H9 (cell line): ENCODE data around the gene ADAMTS17. TPM values are rescaled to one million over a fixed set of nuclear protein-coding genes. Genes with fewer than 3 reads are reported as not detected.
"Not testable (repeated sequence)": the region's sequence is repeated elsewhere in the genome, so short reads cannot be mapped to it uniquely, and the experiment has no call there.

Source experiments
- DNase-seq: peaks from one replicate; pipeline ENCODE4 v3.0.0-alpha.2; 2017
- H2AFZ ChIP-seq: one replicate; pipeline ENCODE4 v1.6.1; 2013; ENCODE audit warnings: mild to moderate bottlenecking, low read length, control low read depth, moderate library complexity
- H2AK5ac ChIP-seq: 2 replicates; pipeline ENCODE4 v1.6.1; 2013; ENCODE audit warnings: low read length, control low read depth, mixed read lengths; ENCODE audit not compliant: insufficient read length
- H2BK120ac ChIP-seq: one replicate; pipeline ENCODE4 v1.6.1; 2013; ENCODE audit warnings: low read depth, mild to moderate bottlenecking, low read length, control low read depth, inconsistent platforms; ENCODE audit not compliant: poor library complexity, severe bottlenecking
- H2BK12ac ChIP-seq: 2 replicates; pipeline ENCODE4 v1.6.1; 2013; ENCODE audit warnings: low read length, control low read depth, mixed read lengths, low read depth; ENCODE audit not compliant: insufficient read length
- H2BK15ac ChIP-seq: 2 replicates; pipeline ENCODE4 v1.6.1; 2013; ENCODE audit warnings: low read depth, low read length, control low read depth
- H2BK20ac ChIP-seq: one replicate; pipeline ENCODE4 v1.6.1; 2013; ENCODE audit warnings: low read depth, mild to moderate bottlenecking, low read length, control low read depth, inconsistent platforms; ENCODE audit not compliant: poor library complexity, severe bottlenecking
- H2BK5ac ChIP-seq: 2 replicates; pipeline ENCODE4 v1.6.1; 2013; ENCODE audit warnings: low read length, control low read depth, mixed read lengths; ENCODE audit not compliant: insufficient read length
- H3K14ac ChIP-seq: 2 replicates; pipeline ENCODE4 v1.6.1; 2013; ENCODE audit warnings: low read length, control low read depth; ENCODE audit not compliant: insufficient read depth
- H3K18ac ChIP-seq: 2 replicates; pipeline ENCODE4 v1.6.1; 2013; ENCODE audit warnings: low read depth, mild to moderate bottlenecking, mixed read lengths, low read length, control low read depth; ENCODE audit not compliant: insufficient read length
- H3K23ac ChIP-seq: 2 replicates; pipeline ENCODE4 v1.6.1; 2013; ENCODE audit warnings: low read length, control low read depth, mixed read lengths, low read depth; ENCODE audit not compliant: insufficient read length
- H3K23me2 ChIP-seq: 2 replicates; pipeline ENCODE4 v1.6.1; 2013; ENCODE audit warnings: low read depth, mild to moderate bottlenecking, mixed read lengths, low read length, control low read depth; ENCODE audit not compliant: insufficient read length, poor library complexity, severe bottlenecking
- H3K27ac ChIP-seq: 2 replicates; pipeline ENCODE4 v1.5.1; 2013; ENCODE audit warnings: low read length, control low read depth, mixed read lengths, low read depth; ENCODE audit not compliant: insufficient read length
- H3K27me3 ChIP-seq: 2 replicates; pipeline ENCODE4 v1.6.1; 2013; ENCODE audit warnings: low read length, control low read depth, inconsistent platforms; ENCODE audit not compliant: insufficient read depth
- H3K4ac ChIP-seq: 2 replicates; pipeline ENCODE4 v1.6.1; 2013; ENCODE audit warnings: low read depth, mild to moderate bottlenecking, control low read depth, inconsistent platforms, low read length, moderate library complexity
- H3K4me1 ChIP-seq: 2 replicates; pipeline ENCODE4 v1.6.1; 2013; ENCODE audit warnings: low read length, control low read depth, inconsistent platforms; ENCODE audit not compliant: insufficient read depth
- H3K4me2 ChIP-seq: 2 replicates; pipeline ENCODE4 v1.6.1; 2013; ENCODE audit warnings: low read length, control low read depth, mixed read lengths; ENCODE audit not compliant: insufficient read length, insufficient read depth
- H3K56ac ChIP-seq: 2 replicates; pipeline ENCODE4 v1.6.1; 2013; ENCODE audit warnings: low read depth, mild to moderate bottlenecking, mixed read lengths, low read length, control low read depth; ENCODE audit not compliant: insufficient read length
- H3K79me1 ChIP-seq: 2 replicates; pipeline ENCODE4 v1.6.1; 2013; ENCODE audit warnings: low read depth, mild to moderate bottlenecking, moderate library complexity, low read length, control low read depth, inconsistent platforms; ENCODE audit not compliant: insufficient read depth, poor library complexity, severe bottlenecking
- H3K79me2 ChIP-seq: 2 replicates; pipeline ENCODE4 v1.6.1; 2013; ENCODE audit warnings: low read length, control low read depth, inconsistent platforms; ENCODE audit not compliant: insufficient read depth
- H3K9ac ChIP-seq: 2 replicates; pipeline ENCODE4 v1.6.1; 2013; ENCODE audit warnings: low read length, control low read depth, mixed read lengths; ENCODE audit not compliant: insufficient read length; ENCODE audit errors: extremely low read depth
- H3K9me3 ChIP-seq: one replicate; pipeline ENCODE4 v1.6.1; 2013; ENCODE audit warnings: low read depth, low read length, inconsistent platforms; ENCODE audit not compliant: control insufficient read depth
- H3T11ph ChIP-seq: one replicate; pipeline ENCODE4 v1.6.1; 2013; ENCODE audit warnings: mild to moderate bottlenecking, low read length, control low read depth, inconsistent platforms
- H4K20me1 ChIP-seq: one replicate; pipeline ENCODE4 v1.6.1; 2013; ENCODE audit not compliant: control insufficient read depth, insufficient read length, insufficient read depth
- H4K5ac ChIP-seq: 2 replicates; pipeline ENCODE4 v1.6.1; 2013; ENCODE audit warnings: low read depth, mild to moderate bottlenecking, mixed read lengths, low read length, control low read depth; ENCODE audit not compliant: insufficient read length
- H4K8ac ChIP-seq: replicated peaks from 2 replicates; pipeline ENCODE4 v1.6.1; 2013; ENCODE audit warnings: low read length, control low read depth, mixed read lengths, low read depth; ENCODE audit not compliant: insufficient read length
- H4K91ac ChIP-seq: 2 replicates; pipeline ENCODE4 v1.6.1; 2013; ENCODE audit warnings: low read depth, mild to moderate bottlenecking, moderate library complexity, mixed read lengths, low read length, control low read depth; ENCODE audit not compliant: insufficient read length
- H3K27ac Mint-ChIP-seq, 3 experiments: 2 replicates in 2 of 3; 3 replicates in 1 of 3; pipeline ENCODE4 v1.8.0; 2020 to 2021; ENCODE audit warnings: mixed read lengths in 3 of 3, mild to moderate bottlenecking in 1 of 3, moderate library complexity in 1 of 3
- H3K27me3 Mint-ChIP-seq: 2 replicates; pipeline ENCODE4 v1.8.0; 2021; ENCODE audit warnings: low read depth, mild to moderate bottlenecking, moderate library complexity, mixed read lengths
- H3K36me3 Mint-ChIP-seq, 3 experiments: 2 replicates in 2 of 3; 3 replicates in 1 of 3; pipeline ENCODE4 v1.8.0; 2020 to 2021; ENCODE audit warnings: low read depth in 3 of 3, mixed read lengths in 3 of 3; ENCODE audit not compliant: insufficient read depth in 1 of 3
- H3K4me1 Mint-ChIP-seq, 2 experiments: 2 replicates each; pipeline ENCODE4 v1.8.0; 2020; ENCODE audit warnings: mixed read lengths in 2 of 2
- H3K4me3 Mint-ChIP-seq, 2 experiments: 2 replicates in 1 of 2; 3 replicates in 1 of 2; pipeline ENCODE4 v1.8.0; 2020 to 2021; ENCODE audit warnings: mild to moderate bottlenecking in 2 of 2, mixed read lengths in 2 of 2, moderate library complexity in 1 of 2
- H3K9me3 Mint-ChIP-seq, 2 experiments: 2 replicates in 1 of 2; 3 replicates in 1 of 2; pipeline ENCODE4 v1.8.0; 2020; ENCODE audit warnings: mild to moderate bottlenecking in 2 of 2, mixed read lengths in 2 of 2, moderate library complexity in 1 of 2
- CTCF ChIP-seq: fragments of 200-600 bp; sonication (generic); conservative IDR thresholded peaks from 3 replicates; pipeline ENCODE4 v1.8.0; 2021; ENCODE audit warnings: antibody characterized with exemption, mild to moderate bottlenecking
- WGBS: extraction: QIAGEN DNeasy Blood & Tissue Kit; methylation state at CpG from one replicate; pipeline ENCODE4 v1.1.7; 2013; ENCODE audit warnings: missing lambda C conversion rate, low lambda C conversion rate, mixed read lengths; ENCODE audit not compliant: insufficient read length; ENCODE audit errors: extremely low coverage; 5-methylcytosine and 5-hydroxymethylcytosine counted together
- total RNA-seq: library from RNA; stranded (reverse); gene quantifications from 2 replicates; pipeline ENCODE4 v1.2.1, GENCODE V29; 2021

Gene ADAMTS17
- total RNA-seq, 1 experiment from 2014 or later = 2.9 TPM

DNA sequence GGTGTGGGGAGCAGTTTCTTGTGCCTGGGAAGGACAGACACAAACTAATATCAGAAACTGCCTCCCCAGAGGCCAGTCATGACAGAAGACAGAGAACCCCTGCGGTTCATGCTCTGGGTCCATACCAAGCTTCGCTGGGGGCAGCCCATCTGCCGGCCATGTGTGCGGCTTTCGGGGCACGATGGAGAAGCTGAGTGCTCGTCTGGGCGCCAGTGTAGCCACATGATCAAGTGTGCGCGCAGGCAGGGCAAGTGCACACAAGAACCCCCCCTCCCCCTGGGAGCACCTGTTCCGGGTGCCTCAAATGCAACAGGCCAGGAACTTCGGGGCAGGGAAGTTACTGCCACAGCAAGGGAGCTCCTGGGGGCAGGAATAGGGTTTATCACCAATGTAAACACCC, 1.8 kb downstream of the ADAMTS17 start:
- H3K9ac ChIP-seq = no peak overlapping the region
- no peak overlapping the region for H2BK5ac ChIP-seq
- H3K27ac Mint-ChIP-seq = no peak overlapping the region

DNA sequence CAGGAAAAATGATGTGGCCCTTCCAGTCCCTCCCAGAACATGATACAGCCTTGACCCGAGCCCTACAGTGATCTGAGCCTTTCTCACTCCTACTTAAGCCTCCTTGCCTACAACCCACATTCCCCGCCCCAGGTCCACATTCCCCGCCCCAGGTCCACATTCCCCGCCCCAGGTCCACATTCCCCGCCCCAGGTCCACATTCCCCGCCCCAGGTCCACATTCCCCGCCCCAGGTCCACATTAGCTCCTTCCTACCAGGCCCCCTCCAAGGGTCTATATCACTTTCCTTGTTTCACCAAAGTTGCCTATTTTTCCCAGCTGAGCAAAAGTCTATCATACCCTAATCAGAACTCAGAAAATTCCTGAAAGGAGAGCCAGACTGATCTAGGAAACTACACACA, 2.3 kb downstream of the ADAMTS17 start:
- no CpG with 5 or more reads among the region's 7 CpGs for WGBS
- not testable (repeated sequence) for H3K4ac ChIP-seq, H3K23ac ChIP-seq, H2BK20ac ChIP-seq, H2BK5ac ChIP-seq, H4K20me1 ChIP-seq, H3K9me3 ChIP-seq, H2BK120ac ChIP-seq, H3K56ac ChIP-seq, H3K23me2 ChIP-seq, H2BK12ac ChIP-seq, H3K9ac ChIP-seq, H3K14ac ChIP-seq, H4K91ac ChIP-seq, H3K9me3 Mint-ChIP-seq, H2AFZ ChIP-seq, DNase-seq, H3K27ac Mint-ChIP-seq, H3K79me1 ChIP-seq, H3K4me2 ChIP-seq, H4K8ac ChIP-seq, H2AK5ac ChIP-seq, H2BK15ac ChIP-seq, H3K36me3 Mint-ChIP-seq, H3K4me1 ChIP-seq, H3K18ac ChIP-seq, H3K79me2 ChIP-seq, H3K27ac ChIP-seq, H4K5ac ChIP-seq, H3T11ph ChIP-seq
- 0 out of 5 replicates have a peak overlapping the region, but pooled peaks of 1 of the 2 experiments have one; percentile 74 for H3K4me3 Mint-ChIP-seq
- H3K27me3 ChIP-seq = peaks cover 14% of the 10 kb centered on the region; the same call in 1 of the 2 replicates
- H3K27me3 Mint-ChIP-seq = peaks cover 58% of the 10 kb centered on the region
- peaks cover 23 to 25% of the 10 kb centered on the region in 2 experiments for H3K4me1 Mint-ChIP-seq

More for the DNA sequence above, 1.8 kb downstream of the ADAMTS17 start:
- TF ChIP-seq CTCF = no peak
- Histone ChIP-seq H3T11ph (no peak overlapping the region), H2BK120ac (no peak overlapping the region), H3K79me2 (no peaks in the 10 kb centered on the region), H4K8ac (no peak overlapping the region), H3K4ac (no peak overlapping the region), H3K14ac (no peak overlapping the region), H3K9me3 (no peaks in the 10 kb centered on the region), H2BK12ac (no peak overlapping the region), H3K18ac (no peak overlapping the region), H2AFZ (no peak overlapping the region), H3K23ac (no peak overlapping the region), H3K27me3 (peaks cover 14% of the 10 kb centered on the region; the same call in 1 of the 2 replicates), H2BK15ac (no peak overlapping the region), H3K23me2 (no peaks in the 10 kb centered on the region), H2BK20ac (no peak overlapping the region), H4K5ac (no peak overlapping the region), H4K20me1 (peaks cover 6% of the 10 kb centered on the region), H2AK5ac (no peak overlapping the region), H3K4me1 (no peaks in the 10 kb centered on the region), H3K27ac (no peak overlapping the region), H3K79me1 (no peaks in the 10 kb centered on the region), H4K91ac (no peak overlapping the region), H3K4me2 (no peak overlapping the region), H3K56ac (no peak overlapping the region)
- Mint-ChIP-seq H3K27me3 (peaks cover 59% of the 10 kb centered on the region), H3K9me3 (peaks cover 0 to 2% of the 10 kb centered on the region in 2 experiments; a peak in 1 of 5 replicates), H3K4me1 (peaks cover 18 to 20% of the 10 kb centered on the region in 2 experiments), H3K36me3 (no peaks in the 10 kb centered on the region), H3K4me3 (peak overlapping the region in 1 of 2 experiments; percentile 74; a peak in 3 of 5 replicates)
- WGBS = no CpG with 5 or more reads among the region's 12 CpGs
- no peak for DNase-seq
